IMR-90 (cell line): ENCODE data around the gene GPR107. TPM values are rescaled to one million over a fixed set of nuclear protein-coding genes. Genes with fewer than 3 reads are reported as not detected.
A peak's percentile ranks its signal among the peaks of the same experiment; 100 is the strongest.

ENCODE experiments used
- ATAC-seq: fragments of 200-7000 bp; cut with Tn5 transposase; 2 replicates; pipeline ENCODE4 v1.9.1; 2020; ENCODE audit warnings: low read depth, mild to moderate bottlenecking, moderate library complexity
- BruUV-seq: library from RNA; stranded (reverse); fragments of 400-500 nt; replicated peaks from 2 replicates; lab custom pipeline; 2021; lab: Mats Ljungman, UMichigan
- CTCF ChIA-PET: fragments of 300-600 bp; formaldehyde crosslinking; extraction: SDS; loops from one replicate; lab custom pipeline; 2021; ENCODE audit warnings: antibody characterized with exemption; lab: Yijun Ruan, JAX
- POLR2A ChIA-PET: fragments of 300-600 bp; sonication (Branson Sonifier 250); formaldehyde crosslinking; loops from one replicate; lab custom pipeline; 2022; ENCODE audit warnings: antibody characterized with exemption; ENCODE audit not compliant: unreplicated experiment; lab: Charles Lee
- DNase-seq: peaks from one replicate; pipeline ENCODE4 v3.0.0; 2013
- H2AFZ ChIP-seq: replicated peaks from 2 replicates; pipeline ENCODE3; 2013; ENCODE audit warnings: low read length, mild to moderate bottlenecking; ENCODE audit not compliant: poor library complexity
- H2AK5ac ChIP-seq: 2 replicates; pipeline ENCODE4 v1.6.1; 2013; ENCODE audit warnings: low read depth, low read length, inconsistent platforms
- H2AK9ac ChIP-seq: replicated peaks from 2 replicates; pipeline ENCODE3; 2013; ENCODE audit warnings: mild to moderate bottlenecking, low read depth, low read length, moderate library complexity; ENCODE audit not compliant: poor library complexity
- H2BK120ac ChIP-seq: 2 replicates; pipeline ENCODE4 v1.6.1; 2013; ENCODE audit warnings: low read depth, low read length, inconsistent platforms
- H2BK15ac ChIP-seq: 3 replicates; pipeline ENCODE4 v1.6.1; 2013; ENCODE audit warnings: low read depth, low read length, inconsistent platforms
- H2BK20ac ChIP-seq: 2 replicates; pipeline ENCODE4 v1.6.1; 2013; ENCODE audit warnings: low read depth, mild to moderate bottlenecking, inconsistent platforms, low read length, moderate library complexity
- H2BK5ac ChIP-seq: 2 replicates; pipeline ENCODE4 v1.6.1; 2013; ENCODE audit warnings: mild to moderate bottlenecking, low read depth, low read length, inconsistent platforms; ENCODE audit not compliant: poor library complexity, severe bottlenecking
- H3K14ac ChIP-seq: replicated peaks from 2 replicates; pipeline ENCODE4 v1.6.1; 2013; ENCODE audit warnings: low read depth, low read length, inconsistent platforms
- H3K18ac ChIP-seq: 2 replicates; pipeline ENCODE4 v1.6.1; 2013; ENCODE audit warnings: low read depth, low read length, control low read depth
- H3K23ac ChIP-seq: 2 replicates; pipeline ENCODE4 v1.6.1; 2013; ENCODE audit warnings: low read depth, low read length, inconsistent platforms
- H3K27ac ChIP-seq: 2 replicates; pipeline ENCODE4 v1.5.1; 2013; ENCODE audit warnings: mild to moderate bottlenecking, control low read depth, low read length; ENCODE audit not compliant: insufficient read depth
- H3K27me3 ChIP-seq: 2 replicates; pipeline ENCODE4 v1.6.1; 2013; ENCODE audit warnings: low read length; ENCODE audit not compliant: control insufficient read depth, insufficient read depth
- H3K36me3 ChIP-seq: 2 replicates; pipeline ENCODE4 v1.6.1; 2013; ENCODE audit warnings: low read length, mixed read lengths; ENCODE audit not compliant: control insufficient read depth, insufficient read depth
- H3K4ac ChIP-seq: 2 replicates; pipeline ENCODE4 v1.6.1; 2013; ENCODE audit warnings: low read depth, low read length, inconsistent platforms
- H3K4me1 ChIP-seq: 2 replicates; pipeline ENCODE4 v1.6.1; 2013; ENCODE audit warnings: low read length, mixed read lengths; ENCODE audit not compliant: control insufficient read depth, insufficient read depth
- H3K4me2 ChIP-seq: 2 replicates; pipeline ENCODE4 v1.6.1; 2013; ENCODE audit warnings: low read depth, mild to moderate bottlenecking, control low read depth, low read length, moderate library complexity
- H3K4me3 ChIP-seq: 2 replicates; pipeline ENCODE4 v1.5.1; 2013; ENCODE audit warnings: low read depth, mild to moderate bottlenecking, control low read depth, low read length, moderate library complexity; ENCODE audit not compliant: insufficient read depth
- H3K56ac ChIP-seq: 2 replicates; pipeline ENCODE4 v1.6.1; 2013; ENCODE audit warnings: low read length, inconsistent platforms; ENCODE audit not compliant: insufficient read depth; ENCODE audit errors: extremely low read depth
- H3K79me1 ChIP-seq, 2 experiments: 2 replicates each; pipeline ENCODE4 v1.6.1; 2013; ENCODE audit warnings: low read length in 2 of 2, inconsistent platforms in 1 of 2, low read depth in 1 of 2
- H3K9ac ChIP-seq: 2 replicates; pipeline ENCODE4 v1.6.1; 2013; ENCODE audit warnings: low read depth, low read length, control low read depth
- H3K9me1 ChIP-seq: 2 replicates; pipeline ENCODE4 v1.6.1; 2013; ENCODE audit warnings: low read length, inconsistent platforms; ENCODE audit not compliant: insufficient read depth
- H3K9me3 ChIP-seq: 2 replicates; pipeline ENCODE4 v1.6.1; 2013; ENCODE audit warnings: low read length; ENCODE audit not compliant: control insufficient read depth, insufficient read depth
- H4K20me1 ChIP-seq: 2 replicates; pipeline ENCODE4 v1.6.1; 2013; ENCODE audit warnings: low read length, inconsistent platforms; ENCODE audit not compliant: insufficient read depth
- H4K5ac ChIP-seq: 2 replicates; pipeline ENCODE4 v1.6.1; 2013; ENCODE audit warnings: mild to moderate bottlenecking, low read depth, low read length, control low read depth
- H4K8ac ChIP-seq, 2 experiments: 2 replicates each; pipeline ENCODE4 v1.6.1; 2013; ENCODE audit warnings: low read depth in 2 of 2, low read length in 2 of 2, control low read depth in 1 of 2, inconsistent platforms in 1 of 2
- H4K91ac ChIP-seq: 2 replicates; pipeline ENCODE4 v1.6.1; 2013; ENCODE audit warnings: low read depth, low read length, inconsistent platforms; ENCODE audit not compliant: insufficient read depth
- BHLHE40 ChIP-seq: fragments of 150-350 bp; IDR thresholded peaks from 2 replicates; pipeline ENCODE4 v1.6.1; 2016; ENCODE audit warnings: mild to moderate bottlenecking, low read depth, low read length
- CEBPB ChIP-seq: IDR thresholded peaks from 2 replicates; pipeline ENCODE4 v1.6.1; 2012; ENCODE audit warnings: low read depth, low read length, improper control_type of control experiment
- CHD1 ChIP-seq: IDR thresholded peaks from 2 replicates; pipeline ENCODE4 v1.6.1; 2012; ENCODE audit warnings: low read depth, low read length, improper control_type of control experiment
- CTCF ChIP-seq: conservative IDR thresholded peaks from 2 replicates; pipeline ENCODE4 v1.5.1; 2012; ENCODE audit warnings: mild to moderate bottlenecking, low read depth, low read length, improper control_type of control experiment
- FOS ChIP-seq: fragments of 150-350 bp; IDR thresholded peaks from 2 replicates; pipeline ENCODE4 v1.6.1; 2016; ENCODE audit warnings: low read depth, low read length
- MAFK ChIP-seq: IDR thresholded peaks from 2 replicates; pipeline ENCODE4 v1.6.1; 2012; ENCODE audit warnings: low read depth, low read length, improper control_type of control experiment
- MAZ ChIP-seq: IDR thresholded peaks from 2 replicates; pipeline ENCODE4 v1.6.1; 2012; ENCODE audit warnings: low read depth, mild to moderate bottlenecking, low read length, improper control_type of control experiment, moderate library complexity, borderline replicate concordance
- MXI1 ChIP-seq: IDR thresholded peaks from 2 replicates; pipeline ENCODE4 v1.6.1; 2012; ENCODE audit warnings: low read depth, mild to moderate bottlenecking, low read length, moderate library complexity, borderline replicate concordance
- NFE2L2 ChIP-seq: fragments of 150-350 bp; IDR thresholded peaks from 2 replicates; pipeline ENCODE4 v1.6.1; 2016; ENCODE audit warnings: low read depth, mild to moderate bottlenecking, low read length
- POLR2A ChIP-seq: IDR thresholded peaks from 2 replicates; pipeline ENCODE4 v1.6.1; 2012; ENCODE audit warnings: mild to moderate bottlenecking, low read depth, low read length
- RAD21 ChIP-seq: IDR thresholded peaks from 2 replicates; pipeline ENCODE4 v1.6.1; 2012; ENCODE audit warnings: low read length, improper control_type of control experiment
- RCOR1 ChIP-seq: IDR thresholded peaks from 2 replicates; pipeline ENCODE4 v1.6.1; 2012; ENCODE audit warnings: mild to moderate bottlenecking, low read length, improper control_type of control experiment; ENCODE audit not compliant: insufficient replicate concordance
- RFX5 ChIP-seq: IDR thresholded peaks from 2 replicates; pipeline ENCODE4 v1.8.0; 2012; ENCODE audit warnings: low read depth, mild to moderate bottlenecking, low read length, moderate library complexity
- SMC3 ChIP-seq: fragments of 150-350 bp; IDR thresholded peaks from 2 replicates; pipeline ENCODE4 v1.6.1; 2016; ENCODE audit warnings: low read depth, mild to moderate bottlenecking, antibody characterized with exemption, low read length, moderate library complexity
- WGBS, 2 experiments: methylation state at CpG; one replicate each; pipeline versions ENCODE4 v1.1.5 to v1.1.7; 2013; ENCODE audit warnings: missing lambda C conversion rate in 2 of 2; ENCODE audit not compliant: insufficient read length in 1 of 2; ENCODE audit errors: extremely low coverage in 2 of 2; 5-methylcytosine and 5-hydroxymethylcytosine counted together
- dilution Hi-C: fragments of 300-500 bp; cut with HindIII; formaldehyde crosslinking; loops from one replicate; pipeline ENCODE4 v1.14.3; 2018; ENCODE audit warnings: low sequenced_read_pairs; ENCODE audit not compliant: unreplicated experiment
- in situ Hi-C: fragments of 300-500 bp; cut with MboI; formaldehyde crosslinking; loops from 3 replicates; pipeline ENCODE4 v1.14.3; 2019; ENCODE audit warnings: low sequenced_read_pairs, inconsistent platforms, mixed read lengths
- intact Hi-C: fragments of 100-400 bp; cut with micrococcal nuclease; formaldehyde crosslinking; loops from 2 replicates; pipeline ENCODE4 v1.10.0; 2022
- polyA plus RNA-seq, 3 experiments: library from polyadenylated mRNA; depleted of rRNA; stranded (reverse); fragments of >200 nt; gene quantifications; 2 replicates each; pipeline ENCODE4 v1.2.3, GENCODE V29; 2012; ENCODE audit warnings: low replicate concordance in 1 of 3
- total RNA-seq: library from RNA; depleted of rRNA; stranded (reverse); fragments of >200 nt; gene quantifications from 2 replicates; pipeline ENCODE4 v1.2.3, GENCODE V29; 2012
- TF ChIP-seq, protein P1 (sequence below): fragments of 150-350 bp; IDR thresholded peaks from 2 replicates; pipeline ENCODE4 v1.6.1; 2017; ENCODE audit warnings: mild to moderate bottlenecking, antibody characterized with exemption, low read length, low read depth

The GPR107 gene
- total and polyA plus RNA-seq, 2 of the 4 experiments (the other 2 are of a cell fraction): 16.7 to 21.6 TPM

DNA sequence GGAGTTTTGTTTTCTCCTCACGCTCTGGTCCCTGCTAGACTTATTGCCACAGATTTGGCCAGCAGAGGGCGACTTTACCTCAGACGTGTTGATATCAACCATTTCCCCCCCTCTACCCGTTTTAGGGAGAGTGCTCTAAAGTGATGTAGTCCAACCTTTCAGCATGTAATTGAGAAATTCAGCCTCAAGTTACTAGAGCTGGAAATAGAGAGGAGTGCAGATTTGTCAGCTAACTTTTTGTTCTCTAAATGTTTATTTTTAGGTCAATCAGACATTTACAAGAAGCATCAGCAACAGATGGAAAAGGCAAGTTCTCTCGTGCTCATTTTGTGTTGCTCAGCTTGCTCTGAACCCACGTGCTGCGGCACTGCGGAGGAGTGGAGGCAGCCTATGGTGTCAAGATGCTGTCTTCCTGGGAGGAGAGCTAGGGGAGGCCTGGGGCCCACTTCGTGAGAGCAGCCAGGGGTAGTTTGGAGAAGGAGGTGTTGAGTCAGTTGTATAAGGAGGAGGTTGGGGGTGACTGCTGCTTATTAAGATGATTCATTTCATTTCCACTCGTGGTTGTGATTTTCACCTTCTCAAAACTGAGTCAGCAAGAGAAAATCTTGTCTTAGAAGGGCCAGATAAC, 53.6 kb downstream of the GPR107 start:
- Histone ChIP-seq H2AK5ac (peak overlapping the region; percentile 32; the same call in 1 of the 2 replicates), H3K36me3 (peaks cover 38% of the 10 kb centered on the region), H2BK120ac (no peak overlapping the region), H3K9me1 (no peaks in the 10 kb centered on the region; the same call in 1 of the 2 replicates), H2AK9ac (no peak overlapping the region), H4K91ac (no peak overlapping the region), H2BK20ac (no peak overlapping the region), H3K18ac (no peak overlapping the region), H3K27me3 (no peaks in the 10 kb centered on the region), H4K8ac (0 out of 4 replicates have a peak overlapping the region, but pooled peaks of 1 of the 2 experiments have one; percentile 9), H3K79me1 (peaks cover 12 to 14% of the 10 kb centered on the region in 2 experiments; a peak in 3 of 4 replicates), H3K9ac (no peak overlapping the region), H3K4me2 (no peak overlapping the region), H3K4me1 (peaks cover 15% of the 10 kb centered on the region), H3K4me3 (no peak overlapping the region), H2AFZ (peak overlapping the region; percentile 45), H4K20me1 (peaks cover 14% of the 10 kb centered on the region), H3K23ac (0 out of 2 replicates have a peak overlapping the region, but pooled peaks have one; percentile 20), H2BK15ac (no peak overlapping the region), H4K5ac (no peak overlapping the region), H3K4ac (peak overlapping the region; percentile 40; the same call in 1 of the 2 replicates), H2BK5ac (no peak overlapping the region), H3K27ac (0 out of 2 replicates have a peak overlapping the region, but pooled peaks have one; percentile 6), H3K56ac (no peak overlapping the region), H3K14ac (peak overlapping the region; percentile 15; the same call in 1 of the 2 replicates), H3K9me3 (no peaks in the 10 kb centered on the region)
- ChIA-PET CTCF (interaction anchor here (0.6 to 2.0 kb wide), 7 partner anchors 90 to 243 kb away, joined by 3 to 7 read pairs (median 3); no protein-coding TSS in a partner anchor), POLR2A (no interaction called here)
- intact Hi-C loops: loop anchor here (1.0 to 5.0 kb wide), 6 partner anchors 66 to 575 kb away; no protein-coding TSS in a partner anchor
- BruUV-seq: no TSS peak
- dilution Hi-C loops: loop anchor here (25.0 kb wide), 1 partner anchor 130 kb away; no protein-coding TSS in a partner anchor
- ATAC-seq: peak; percentile 90
- WGBS, 2 experiments: no CpG with 5 or more reads among the region's 10 CpGs
- DNase-seq: peak; percentile 87
- in situ Hi-C loops: loop anchor here (25.0 kb wide), 2 partner anchors 130 to 555 kb away; partner anchors contain the start of gene PRDM12
- TF ChIP-seq MAZ (peak; percentile 14; the same call in 1 of the 2 replicates), POLR2A (no peak), RCOR1 (no peak), MAFK (peak; percentile 49; the same call in 1 of the 2 replicates), RAD21 (peak; percentile 91), CHD1 (no peak), CEBPB (no peak), BHLHE40 (peak; percentile 56), MXI1 (peak; percentile 88; the same call in 1 of the 2 replicates), SMC3 (peak; percentile 94), RFX5 (no peak), FOS (peak; percentile 68), NFE2L2 (no peak), CTCF (peak; percentile 91)
- TF ChIP-seq, protein P1, sequence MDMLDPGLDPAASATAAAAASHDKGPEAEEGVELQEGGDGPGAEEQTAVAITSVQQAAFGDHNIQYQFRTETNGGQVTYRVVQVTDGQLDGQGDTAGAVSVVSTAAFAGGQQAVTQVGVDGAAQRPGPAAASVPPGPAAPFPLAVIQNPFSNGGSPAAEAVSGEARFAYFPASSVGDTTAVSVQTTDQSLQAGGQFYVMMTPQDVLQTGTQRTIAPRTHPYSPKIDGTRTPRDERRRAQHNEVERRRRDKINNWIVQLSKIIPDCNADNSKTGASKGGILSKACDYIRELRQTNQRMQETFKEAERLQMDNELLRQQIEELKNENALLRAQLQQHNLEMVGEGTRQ: peak; percentile 71
